Umbilical cord (tissue), 2 donors: ENCODE measurements around the gene RABEP2. TPM values are rescaled to one million over a fixed set of nuclear protein-coding genes. Genes with fewer than 3 reads are reported as not detected.
"Not testable (repeated sequence)": the region's sequence is repeated elsewhere in the genome, so short reads cannot be mapped to it uniquely, and the experiment has no call there.

ENCODE experiments used
- DNase-seq: peaks from one replicate; pipeline ENCODE4 v3.0.0-alpha.2; 2015; ENCODE audit warnings: low spot score
- total RNA-seq: library from RNA; depleted of rRNA; stranded (reverse); fragments of >200 nt; gene quantifications from one replicate; pipeline ENCODE4 v1.2.3, GENCODE V29; 2014; ENCODE audit warnings: low replicate concordance; ENCODE audit not compliant: insufficient read depth

Gene RABEP2
- total RNA-seq, 1 donor from 2014 or later: 27.4 TPM

DNA sequence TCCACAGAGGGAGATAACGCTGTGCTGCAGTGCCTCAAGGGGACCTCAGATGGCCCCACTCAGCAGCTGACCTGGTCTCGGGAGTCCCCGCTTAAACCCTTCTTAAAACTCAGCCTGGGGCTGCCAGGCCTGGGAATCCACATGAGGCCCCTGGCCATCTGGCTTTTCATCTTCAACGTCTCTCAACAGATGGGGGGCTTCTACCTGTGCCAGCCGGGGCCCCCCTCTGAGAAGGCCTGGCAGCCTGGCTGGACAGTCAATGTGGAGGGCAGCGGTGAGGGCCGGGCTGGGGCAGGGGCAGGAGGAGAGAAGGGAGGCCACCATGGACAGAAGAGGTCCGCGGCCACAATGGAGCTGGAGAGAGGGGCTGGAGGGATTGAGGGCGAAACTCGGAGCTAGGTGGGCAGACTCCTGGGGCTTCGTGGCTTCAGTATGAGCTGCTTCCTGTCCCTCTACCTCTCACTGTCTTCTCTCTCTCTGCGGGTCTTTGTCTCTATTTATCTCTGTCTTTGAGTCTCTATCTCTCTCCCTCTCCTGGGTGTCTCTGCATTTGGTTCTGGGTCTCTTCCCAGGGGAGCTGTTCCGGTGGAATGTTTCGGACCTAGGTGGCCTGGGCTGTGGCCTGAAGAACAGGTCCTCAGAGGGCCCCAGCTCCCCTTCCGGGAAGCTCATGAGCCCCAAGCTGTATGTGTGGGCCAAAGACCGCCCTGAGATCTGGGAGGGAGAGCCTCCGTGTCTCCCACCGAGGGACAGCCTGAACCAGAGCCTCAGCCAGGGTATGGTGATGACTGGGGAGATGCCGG lies 7.5 kb upstream of the RABEP2 start:
- no peak for DNase-seq

DNA sequence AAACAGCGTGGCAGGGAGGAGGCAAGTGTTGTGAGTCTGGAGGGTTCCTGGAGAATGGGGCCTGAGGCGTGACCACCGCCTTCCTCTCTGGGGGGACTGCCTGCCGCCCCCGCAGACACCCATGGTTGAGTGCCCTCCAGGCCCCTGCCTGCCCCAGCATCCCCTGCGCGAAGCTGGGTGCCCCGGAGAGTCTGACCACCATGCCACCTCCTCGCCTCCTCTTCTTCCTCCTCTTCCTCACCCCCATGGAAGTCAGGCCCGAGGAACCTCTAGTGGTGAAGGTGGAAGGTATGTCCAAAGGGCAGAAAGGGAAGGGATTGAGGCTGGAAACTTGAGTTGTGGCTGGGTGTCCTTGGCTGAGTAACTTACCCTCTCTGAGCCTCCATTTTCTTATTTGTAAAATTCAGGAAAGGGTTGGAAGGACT lies 6.8 kb upstream of the RABEP2 start, which contains the start of gene CD19:
Gene CD19, plus strand, starts transcription at position 171 of the 425 bp plus-strand sequence. Its CDS starts 30 bp downstream, at position 201.
- DNase-seq: no peak

DNA sequence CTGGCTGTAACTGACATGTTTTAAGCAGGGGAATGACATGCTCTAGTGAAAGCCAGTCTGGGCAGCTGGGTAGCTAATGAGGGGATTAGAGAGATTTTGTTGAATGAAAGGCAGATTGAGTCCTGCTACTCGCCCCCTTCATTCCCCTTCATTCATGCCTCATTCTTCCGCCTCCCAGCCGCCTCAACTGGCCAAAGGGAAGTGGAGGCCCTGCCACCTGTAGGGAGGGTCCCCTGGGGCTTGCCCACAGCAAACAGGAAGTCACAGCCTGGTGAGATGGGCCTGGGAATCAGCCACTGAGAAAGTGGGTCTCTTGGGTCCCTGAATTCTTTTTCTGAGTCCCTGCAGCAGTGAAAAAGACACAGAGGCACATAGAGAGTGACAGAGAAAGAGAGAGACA lies 5.6 kb upstream of the RABEP2 start:
- no peak for DNase-seq

DNA sequence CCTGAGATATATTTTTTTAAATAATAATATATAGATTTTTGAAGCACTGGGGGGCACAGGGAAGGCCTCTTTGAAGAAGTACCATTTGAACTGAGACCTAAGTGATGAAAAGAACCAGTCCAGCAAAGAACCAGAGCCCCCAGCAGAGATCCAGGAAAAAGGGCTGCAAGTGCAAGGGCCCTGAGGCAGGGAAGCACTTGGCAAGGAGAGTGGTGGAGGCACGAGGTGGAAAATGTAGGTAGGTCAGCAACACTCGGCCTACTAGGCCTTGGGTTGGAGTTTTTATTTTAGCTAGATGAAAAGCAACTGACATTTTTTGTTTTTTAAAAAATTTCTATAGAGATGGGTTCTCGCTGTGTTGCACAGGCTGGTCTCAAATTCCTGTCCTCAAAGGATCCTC lies 5.2 kb upstream of the RABEP2 start:
- no peak for DNase-seq

DNA sequence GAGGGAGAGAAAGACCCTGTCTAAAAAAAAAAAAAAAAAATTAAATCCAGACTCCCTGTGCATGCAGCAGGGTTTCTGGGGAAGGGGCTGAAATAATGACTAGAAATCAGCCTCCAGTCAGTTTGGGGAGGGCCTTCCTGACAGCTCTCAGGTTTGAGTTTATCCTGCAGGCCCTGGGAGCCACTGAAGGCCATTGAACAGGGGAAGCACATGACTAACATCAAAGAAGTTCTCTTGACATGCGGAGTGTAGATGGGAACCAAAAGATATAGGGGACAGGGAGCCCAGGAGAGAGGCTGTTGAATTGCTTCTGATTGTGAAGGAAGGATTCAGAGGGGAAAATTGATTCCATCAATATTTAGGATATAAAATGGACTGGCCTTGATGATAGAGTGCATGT lies 2.8 kb upstream of the RABEP2 start:
- no peak for DNase-seq

DNA sequence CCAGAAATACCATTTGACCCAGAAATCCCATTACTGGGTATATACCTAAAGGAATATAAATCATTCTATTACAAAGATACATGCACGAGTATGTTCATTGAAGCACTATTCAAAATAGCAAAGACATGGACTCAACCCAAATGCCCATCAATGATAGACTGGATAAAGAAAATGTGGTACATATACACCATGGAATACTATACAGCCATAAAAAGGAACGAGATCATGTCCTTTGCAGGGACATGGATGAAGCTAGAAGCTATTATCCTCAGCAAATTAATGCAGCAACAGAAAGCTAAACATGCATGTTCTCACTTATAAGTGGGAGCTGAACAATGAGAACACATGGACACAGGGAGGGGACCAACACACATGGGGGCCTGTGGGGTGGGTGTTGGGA lies 1.2 kb upstream of the RABEP2 start:
- not testable (repeated sequence) for DNase-seq

DNA sequence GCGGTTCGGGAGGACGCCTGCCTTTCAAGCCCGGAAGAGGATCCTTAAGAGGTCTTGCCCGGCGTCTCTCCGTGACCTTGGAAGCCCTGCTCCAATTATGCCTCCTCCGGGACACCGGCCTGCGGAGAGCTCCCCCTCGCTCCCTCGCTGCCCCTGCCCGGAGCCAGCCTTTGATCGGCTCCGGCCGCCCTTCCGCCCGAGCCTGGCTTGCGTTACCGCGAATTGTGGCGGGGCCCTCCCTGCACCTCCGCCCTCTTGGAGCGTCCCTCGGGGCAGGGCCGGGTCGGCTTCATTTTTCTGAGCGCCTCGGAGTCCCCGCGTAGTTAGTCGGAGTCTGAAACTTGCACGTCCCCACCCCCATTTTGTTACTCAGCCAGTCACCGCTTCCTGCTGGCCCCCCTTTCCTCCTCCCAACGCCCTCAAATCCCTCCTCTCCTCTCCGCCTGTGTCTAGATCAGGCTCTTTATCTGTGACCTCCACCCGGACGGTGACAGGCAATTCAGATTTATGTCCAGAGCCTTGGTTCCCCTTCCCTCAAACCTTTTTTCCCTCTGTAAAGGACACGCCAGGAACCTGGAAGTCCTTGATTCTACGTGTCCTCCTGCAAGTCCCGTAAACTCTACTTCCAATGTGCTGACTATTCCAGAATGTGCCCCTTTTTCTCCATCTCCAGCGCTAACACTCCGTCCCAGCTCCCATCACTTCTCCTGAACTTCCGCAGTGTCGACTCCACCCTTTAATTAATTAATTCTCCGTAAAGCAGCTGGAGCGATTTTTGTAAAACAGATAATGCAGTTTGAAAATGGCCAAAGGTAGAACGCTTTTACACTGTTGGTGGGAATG lies 569 bp upstream of the RABEP2 start:
- DNase-seq: peak; percentile 93

DNA sequence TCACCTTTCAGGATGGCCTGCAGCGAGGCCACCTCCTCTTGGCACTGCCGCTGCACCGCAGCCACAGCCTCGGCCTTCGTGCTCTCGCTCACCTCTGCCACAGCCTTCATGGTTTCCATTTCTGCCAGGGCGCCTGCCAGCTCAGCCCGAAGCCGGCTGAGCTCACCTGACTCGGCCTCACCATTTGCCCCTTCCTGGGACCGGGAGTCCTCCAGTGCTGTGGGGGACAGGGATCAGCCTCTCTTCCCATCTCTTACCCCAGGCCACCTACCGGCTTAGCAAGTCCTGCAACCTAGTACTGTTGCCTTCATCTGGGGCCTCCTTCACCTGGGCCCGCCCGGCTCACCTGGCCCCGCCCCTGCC lies 658 bp downstream of the RABEP2 start:
- DNase-seq: no peak

DNA sequence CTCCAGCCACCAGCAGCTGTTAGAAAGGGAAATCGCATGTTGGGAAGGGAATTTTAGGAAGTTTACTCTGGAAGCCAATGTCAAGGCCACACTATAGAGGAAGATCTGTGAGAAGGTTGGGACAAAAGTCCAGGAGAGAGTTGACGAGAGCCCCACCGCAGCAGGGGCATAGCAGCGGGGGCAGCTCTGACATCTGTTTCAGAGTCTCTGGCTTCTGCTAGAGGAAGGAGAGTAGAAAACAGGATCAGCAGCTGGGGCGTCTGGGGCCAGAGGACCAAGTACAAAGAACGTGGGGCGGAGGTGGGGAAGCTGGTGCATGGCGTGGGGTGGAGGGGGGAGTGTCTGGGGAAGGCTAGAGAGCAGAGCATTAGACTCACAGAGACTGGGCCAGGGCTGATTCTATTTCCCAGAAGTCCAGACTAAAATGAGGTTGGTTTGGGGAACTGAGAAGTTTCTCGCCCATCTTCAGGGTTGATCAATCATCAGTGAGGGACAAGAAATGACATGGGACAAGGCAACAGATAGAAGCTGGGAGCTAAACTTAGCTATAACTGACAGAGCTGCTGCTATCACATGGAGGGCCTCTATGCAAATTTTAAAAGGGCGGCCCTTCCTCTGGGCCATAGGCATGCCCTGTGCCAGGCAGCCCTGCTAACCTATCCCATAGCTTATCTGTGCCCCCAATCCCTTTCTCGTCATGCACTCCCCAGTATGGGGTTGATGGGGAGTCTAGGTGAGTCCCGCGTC lies 1.2 kb downstream of the RABEP2 start:
- DNase-seq: peak; percentile 28

DNA sequence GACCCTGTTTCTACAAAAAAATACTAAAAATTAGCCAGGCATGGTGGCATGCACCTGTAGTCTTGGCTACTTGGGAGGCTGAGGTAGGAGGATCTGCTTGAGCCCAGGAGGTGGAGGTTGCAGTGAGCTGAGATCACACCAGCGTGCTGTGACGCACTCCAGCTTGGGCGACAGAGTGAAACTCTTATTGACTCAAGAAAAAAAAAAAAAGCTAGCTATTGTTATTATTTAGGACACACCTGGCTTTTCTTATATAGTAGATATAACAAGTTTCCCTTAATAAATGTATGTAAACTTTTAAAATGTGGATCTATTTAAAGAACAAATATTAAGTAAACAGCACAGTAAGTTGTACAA lies 1.8 kb downstream of the RABEP2 start:
- no peak for DNase-seq

DNA sequence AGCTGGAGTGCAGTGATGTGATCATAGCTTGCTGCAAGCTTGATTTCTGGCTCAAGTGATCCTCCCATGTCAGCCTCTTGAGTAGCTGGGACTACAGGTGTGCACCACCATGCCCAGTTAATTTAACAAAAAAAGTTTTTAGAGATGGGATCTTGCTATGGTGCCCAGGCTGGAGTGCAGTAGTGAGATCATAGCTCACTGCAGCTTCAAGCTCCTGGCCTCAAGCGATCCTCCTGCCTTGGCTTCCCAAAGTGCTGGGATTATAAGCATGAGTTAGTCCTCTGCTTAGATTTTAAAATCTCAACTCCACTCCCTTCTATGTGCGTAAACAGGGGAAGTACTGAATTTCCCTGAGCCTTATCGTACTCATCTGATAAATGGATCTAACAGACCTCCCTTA lies 6.3 kb downstream of the RABEP2 start:
- no peak for DNase-seq

DNA sequence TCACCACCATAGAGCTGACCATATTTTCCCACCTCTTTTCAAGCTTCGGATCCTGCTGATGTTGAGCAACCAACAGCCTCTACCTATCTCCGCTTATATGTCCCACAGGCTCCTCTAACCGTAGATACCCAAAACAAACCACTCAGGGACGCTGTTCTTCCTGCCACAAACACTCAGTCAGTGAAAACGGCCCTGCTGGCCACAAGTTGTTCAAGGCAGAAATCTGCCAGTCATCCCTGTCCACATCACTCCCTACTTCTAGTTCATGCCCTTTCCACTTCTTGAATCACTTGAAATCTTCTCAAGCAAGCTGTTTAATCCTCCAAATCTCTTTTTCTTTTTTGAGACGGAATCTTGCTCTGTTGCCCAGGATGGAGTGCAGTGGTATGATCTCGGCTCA lies 7.9 kb downstream of the RABEP2 start:
- no peak for DNase-seq

DNA sequence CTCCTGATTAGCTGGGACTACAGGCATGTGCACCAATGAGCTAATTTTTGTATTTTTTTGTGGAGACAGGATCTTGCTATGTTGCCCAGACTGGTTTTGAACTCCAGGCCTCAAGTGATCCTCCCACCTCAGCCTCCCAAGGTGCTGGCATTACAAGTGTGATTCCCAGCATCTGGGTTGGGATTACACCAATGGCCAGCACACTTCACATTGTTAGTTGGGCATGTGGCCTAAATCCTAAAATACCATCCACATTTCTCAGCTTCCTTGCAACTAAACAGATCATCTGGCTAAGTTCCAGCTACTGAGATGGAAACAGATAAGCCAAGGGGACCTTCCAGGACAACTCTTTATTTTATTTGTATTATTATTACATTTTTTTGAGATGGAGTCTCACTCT lies 9.9 kb downstream of the RABEP2 start:
- DNase-seq: peak; percentile 11

DNA sequence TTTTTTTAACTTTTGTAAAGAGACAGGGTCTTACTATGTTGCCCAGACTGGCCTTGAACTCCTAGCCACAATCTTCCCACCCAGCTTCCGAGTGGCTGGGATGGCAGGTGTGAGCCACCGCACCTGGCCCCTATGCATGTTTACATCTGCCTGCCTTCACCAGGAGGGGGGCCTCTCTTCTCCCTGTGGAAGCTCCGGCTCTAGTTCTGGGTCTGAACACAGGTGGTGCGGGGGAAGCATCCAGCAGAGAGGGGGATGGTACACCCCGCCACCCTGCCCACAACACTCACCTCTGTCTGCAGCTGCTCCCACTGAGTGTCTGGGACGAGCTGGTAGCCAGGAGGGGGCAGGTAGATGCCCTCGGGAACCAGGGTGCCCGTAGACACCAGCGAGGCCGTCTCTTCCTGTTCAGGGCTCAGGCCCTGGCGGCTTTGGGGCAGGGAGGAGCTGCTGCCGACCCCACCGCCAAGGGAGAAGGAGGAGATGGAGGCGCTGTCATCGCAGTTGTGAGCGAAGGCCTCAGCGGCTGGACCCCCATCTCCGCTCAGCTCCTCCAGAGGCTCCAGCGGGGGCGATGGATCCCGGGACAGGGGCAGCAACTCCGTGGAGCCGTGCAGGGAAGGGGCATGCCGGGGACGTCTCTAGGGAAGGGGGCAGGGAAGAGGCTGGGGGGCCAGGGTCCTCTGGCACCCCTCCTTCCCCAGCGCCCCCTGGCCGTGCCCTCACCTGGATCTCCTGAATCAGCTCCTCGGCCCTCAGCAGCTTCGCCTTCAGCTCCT lies 10.9 kb downstream of the RABEP2 start:
- no peak for DNase-seq

DNA sequence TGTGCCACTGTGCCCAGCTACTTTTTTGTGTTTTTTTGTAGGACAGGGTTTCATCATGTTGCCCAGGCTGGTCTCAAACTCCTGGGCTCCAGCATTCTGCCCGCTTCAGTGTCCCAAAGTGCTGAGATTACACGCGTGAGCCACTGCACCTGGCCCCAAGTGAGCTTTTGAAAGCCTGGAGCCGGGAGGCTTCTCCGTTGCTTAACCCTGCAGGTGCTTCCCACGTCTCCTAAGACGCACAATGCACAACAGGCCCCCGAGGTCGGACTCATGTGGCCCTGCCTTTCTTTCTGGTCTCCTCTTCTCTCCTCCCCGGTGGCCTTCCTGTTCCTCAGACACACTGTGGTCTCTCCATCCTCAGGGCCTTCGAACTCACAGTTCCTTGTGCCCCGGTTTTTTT lies 12.5 kb downstream of the RABEP2 start:
- no peak for DNase-seq

DNA sequence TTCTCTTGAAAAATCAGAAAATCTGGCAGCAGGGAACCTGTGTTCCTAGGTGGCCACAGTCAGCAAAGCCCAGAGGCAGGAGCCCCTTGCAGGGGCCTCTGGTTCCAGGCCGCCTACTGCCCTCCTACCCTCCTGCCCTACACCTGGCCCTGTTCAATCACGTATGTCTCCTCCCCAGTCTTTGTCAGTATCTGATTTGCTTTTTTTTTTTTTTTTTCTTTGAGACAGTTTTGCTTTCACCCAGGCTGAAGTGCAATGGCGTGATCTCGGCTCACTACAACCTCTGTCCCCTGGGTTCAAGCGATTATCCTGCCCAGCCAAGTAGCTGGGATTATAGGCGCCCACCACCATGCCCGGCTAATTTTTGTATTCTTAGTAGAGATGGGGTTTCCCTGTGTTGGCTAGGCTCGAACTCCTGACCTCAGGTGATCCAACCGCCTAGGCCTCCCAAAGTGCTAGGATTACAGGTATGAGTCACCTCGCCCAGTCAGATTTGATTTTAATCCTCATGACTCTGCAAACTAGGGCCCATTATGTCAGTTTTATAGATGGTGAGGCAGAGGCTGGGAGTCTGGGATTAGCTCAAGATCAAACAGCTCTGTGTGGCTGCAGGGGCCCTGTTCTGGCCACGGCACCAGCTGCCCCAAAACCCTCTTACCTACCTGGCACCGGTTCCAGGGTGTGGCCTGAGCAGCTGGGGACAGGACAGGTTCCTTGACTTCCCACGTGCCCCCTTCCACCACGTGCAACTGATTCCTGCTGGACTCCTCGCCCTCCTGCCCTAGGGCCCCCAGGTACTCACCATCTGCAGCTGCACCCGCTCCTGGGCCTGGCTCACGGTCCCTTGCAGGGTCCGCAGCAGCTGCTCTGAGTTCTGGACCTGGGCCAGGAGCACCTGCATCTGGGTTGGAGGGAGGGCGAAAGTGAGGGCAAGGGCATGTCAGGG lies 14.7 kb downstream of the RABEP2 start:
- no peak for DNase-seq

DNA sequence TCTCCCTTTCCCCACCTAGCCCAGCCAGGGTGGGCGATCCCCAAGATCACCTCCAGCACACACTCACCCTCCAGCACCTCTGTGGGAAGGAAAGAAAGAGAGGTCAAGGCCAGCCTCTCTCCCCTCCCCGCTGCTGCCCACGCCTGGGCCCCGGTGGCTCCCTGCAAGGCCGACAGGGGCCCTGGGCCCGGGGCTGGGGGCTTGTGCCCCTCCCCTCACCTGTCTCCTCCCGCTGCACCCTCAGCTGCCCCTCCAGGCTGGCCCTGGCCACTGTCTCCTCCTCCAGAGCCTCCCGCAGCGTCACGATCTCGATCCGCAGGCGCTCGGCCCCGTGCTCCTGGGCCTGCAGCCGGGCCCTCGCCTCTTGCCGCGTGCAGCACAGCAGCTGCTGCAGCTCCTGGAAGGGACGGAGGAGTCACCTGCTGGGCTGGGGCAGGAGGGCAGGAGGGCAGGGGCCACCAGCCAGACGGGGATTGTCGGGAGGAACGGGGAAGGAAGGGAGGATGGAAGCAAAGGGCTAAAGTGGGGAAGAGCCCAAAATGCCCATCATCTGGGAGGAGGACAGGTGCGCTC lies 19.2 kb downstream of the RABEP2 start:
- DNase-seq: no peak

DNA sequence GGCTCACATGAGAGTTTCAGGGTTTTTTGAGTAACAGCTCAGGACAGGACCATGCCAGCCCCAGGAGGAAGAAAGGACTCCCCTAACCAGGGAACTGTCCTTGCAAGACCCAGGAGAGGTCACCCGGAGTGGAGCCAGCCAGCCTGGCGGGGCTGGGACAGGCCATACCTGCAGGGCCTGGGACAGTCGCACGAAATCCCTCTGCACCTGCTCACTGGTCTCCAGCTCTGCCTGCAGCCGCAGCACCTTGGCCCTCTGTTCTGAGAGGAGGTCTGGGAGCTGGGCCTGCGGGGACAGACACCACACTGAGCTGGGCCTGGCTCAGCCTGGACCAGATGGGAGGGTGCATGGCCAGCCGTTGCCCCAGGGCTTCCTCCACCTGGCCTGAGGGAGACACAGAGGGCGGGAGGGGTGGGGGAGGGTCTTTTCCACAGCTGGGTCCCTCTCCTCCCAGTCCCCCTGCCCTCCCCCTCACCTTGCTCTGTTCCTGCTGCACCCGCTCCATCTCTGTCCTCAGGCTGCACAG lies 19.7 kb downstream of the RABEP2 start:
- DNase-seq: no peak

DNA sequence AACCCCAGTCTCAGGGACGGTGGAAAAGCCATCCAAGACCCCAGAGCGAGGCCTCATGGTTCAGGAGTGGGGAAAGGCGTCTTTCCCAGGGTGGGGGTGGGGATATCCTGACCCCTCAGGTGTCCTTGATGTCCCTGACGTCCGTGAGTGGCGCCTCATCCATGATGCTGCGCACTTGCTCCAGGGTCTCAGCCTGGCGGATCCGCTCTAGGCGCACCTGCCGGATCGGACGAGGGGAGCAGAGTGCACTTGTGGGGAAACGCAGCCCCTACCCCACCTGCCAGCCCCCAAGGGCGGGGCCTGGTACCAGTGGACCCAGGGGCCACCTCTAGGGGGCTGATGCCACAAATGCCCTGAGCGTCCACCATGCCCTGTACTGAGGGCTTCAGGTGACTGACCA lies 20.2 kb downstream of the RABEP2 start:
- no peak for DNase-seq

DNA sequence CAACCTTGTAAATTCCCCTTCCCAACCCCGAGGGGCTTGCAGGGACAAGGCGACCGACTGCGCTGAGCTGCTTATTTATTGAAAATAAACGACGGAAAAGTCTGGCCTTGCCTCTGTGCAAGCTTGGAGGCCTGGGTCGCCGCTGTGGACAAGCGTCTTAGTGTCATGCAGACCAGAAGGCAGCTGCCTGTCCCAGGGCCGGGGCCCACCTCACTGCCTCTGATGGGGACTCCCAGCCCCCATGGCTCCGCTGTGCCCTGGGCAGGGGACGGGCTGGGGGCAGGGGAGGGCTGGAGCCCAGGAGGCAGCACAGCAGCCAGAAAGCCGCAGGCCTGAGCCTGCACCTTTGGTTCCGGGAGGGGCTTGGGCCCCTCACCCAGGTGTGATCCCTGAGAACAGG lies 20.7 kb downstream of the RABEP2 start:
- no peak for DNase-seq
